Endothelial cell (in vitro differentiated cells): ENCODE data around the gene SLC44A4. TPM values are rescaled to one million over a fixed set of nuclear protein-coding genes. Genes with fewer than 3 reads are reported as not detected.
A peak's percentile ranks its signal among the peaks of the same experiment; 100 is the strongest.

Experiments
- DNase-seq: peaks from one replicate; pipeline ENCODE4 v3.0.0; 2021; ENCODE audit warnings: low spot score
- H3K27ac Mint-ChIP-seq: one replicate; pipeline ENCODE4 v1.8.0; 2021; ENCODE audit warnings: mixed read lengths, inconsistent platforms; ENCODE audit not compliant: unreplicated experiment
- H3K27me3 Mint-ChIP-seq: one replicate; pipeline ENCODE4 v1.8.0; 2021; ENCODE audit warnings: mild to moderate bottlenecking, moderate library complexity, mixed read lengths, inconsistent platforms; ENCODE audit not compliant: unreplicated experiment
- H3K36me3 Mint-ChIP-seq: one replicate; pipeline ENCODE4 v1.8.0; 2021; ENCODE audit warnings: mild to moderate bottlenecking, low read depth, mixed read lengths, inconsistent platforms; ENCODE audit not compliant: unreplicated experiment
- H3K4me1 Mint-ChIP-seq: one replicate; pipeline ENCODE4 v1.8.0; 2021; ENCODE audit warnings: mild to moderate bottlenecking, mixed read lengths, inconsistent platforms; ENCODE audit not compliant: unreplicated experiment
- H3K4me3 Mint-ChIP-seq: one replicate; pipeline ENCODE4 v1.8.0; 2021; ENCODE audit warnings: mild to moderate bottlenecking, mixed read lengths, inconsistent platforms; ENCODE audit not compliant: unreplicated experiment
- H3K9me3 Mint-ChIP-seq: one replicate; pipeline ENCODE4 v1.8.0; 2021; ENCODE audit warnings: mixed read lengths, inconsistent platforms; ENCODE audit not compliant: unreplicated experiment
- total RNA-seq: library from RNA; stranded (reverse); fragmentation: NEBNext Ultra II Directional; extraction: Animal tissue kit (Norgen Biotek cat#: 25700); gene quantifications from one replicate; pipeline ENCODE4 v1.2.1, GENCODE V29; 2021; ENCODE audit not compliant: unreplicated experiment
- TF ChIP-seq, protein P1 (sequence below): fragments of 200-600 bp; sonication (generic); IDR thresholded peaks from one replicate; pipeline ENCODE4 v1.5.0; 2021; ENCODE audit warnings: antibody characterized with exemption; ENCODE audit not compliant: unreplicated experiment

The SLC44A4 gene
- total RNA-seq, 1 donor from 2014 or later: 1.6 TPM

GRCh38 chr6:31836474-31837368 is 42.1 kb downstream of the SLC44A4 start:
- peak overlapping the region; percentile 92 for H3K4me3 Mint-ChIP-seq
- no peak for DNase-seq
- no peaks in the 10 kb centered on the region for H3K9me3 Mint-ChIP-seq
- H3K27ac Mint-ChIP-seq: peak overlapping the region; percentile 73
- peaks cover 20% of the 10 kb centered on the region for H3K4me1 Mint-ChIP-seq
- peaks cover 14% of the 10 kb centered on the region for H3K36me3 Mint-ChIP-seq
- TF ChIP-seq, protein P1, sequence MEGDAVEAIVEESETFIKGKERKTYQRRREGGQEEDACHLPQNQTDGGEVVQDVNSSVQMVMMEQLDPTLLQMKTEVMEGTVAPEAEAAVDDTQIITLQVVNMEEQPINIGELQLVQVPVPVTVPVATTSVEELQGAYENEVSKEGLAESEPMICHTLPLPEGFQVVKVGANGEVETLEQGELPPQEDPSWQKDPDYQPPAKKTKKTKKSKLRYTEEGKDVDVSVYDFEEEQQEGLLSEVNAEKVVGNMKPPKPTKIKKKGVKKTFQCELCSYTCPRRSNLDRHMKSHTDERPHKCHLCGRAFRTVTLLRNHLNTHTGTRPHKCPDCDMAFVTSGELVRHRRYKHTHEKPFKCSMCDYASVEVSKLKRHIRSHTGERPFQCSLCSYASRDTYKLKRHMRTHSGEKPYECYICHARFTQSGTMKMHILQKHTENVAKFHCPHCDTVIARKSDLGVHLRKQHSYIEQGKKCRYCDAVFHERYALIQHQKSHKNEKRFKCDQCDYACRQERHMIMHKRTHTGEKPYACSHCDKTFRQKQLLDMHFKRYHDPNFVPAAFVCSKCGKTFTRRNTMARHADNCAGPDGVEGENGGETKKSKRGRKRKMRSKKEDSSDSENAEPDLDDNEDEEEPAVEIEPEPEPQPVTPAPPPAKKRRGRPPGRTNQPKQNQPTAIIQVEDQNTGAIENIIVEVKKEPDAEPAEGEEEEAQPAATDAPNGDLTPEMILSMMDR: no peak
- no peaks in the 10 kb centered on the region for H3K27me3 Mint-ChIP-seq

DNA sequence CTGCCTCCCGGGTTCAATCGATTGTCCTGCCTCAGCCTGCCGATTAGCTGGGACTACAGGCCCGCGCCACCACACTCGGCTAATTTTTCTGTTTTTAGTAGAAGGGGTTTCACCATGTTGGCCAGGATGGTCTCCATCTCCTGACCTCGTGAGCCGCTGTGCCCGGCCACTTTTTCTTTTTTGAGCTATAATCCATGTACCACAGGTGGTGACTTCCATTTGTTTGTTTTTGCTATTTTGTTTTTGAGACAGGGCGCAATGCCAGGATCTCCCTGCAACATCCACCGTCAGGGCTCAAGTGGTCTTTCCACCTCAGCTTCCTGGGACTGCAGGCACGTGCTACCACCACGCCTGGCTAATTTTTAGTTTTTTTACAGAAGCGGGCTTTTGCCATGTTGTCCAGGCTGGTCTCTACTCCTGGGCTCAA is 42.7 kb downstream of the SLC44A4 start:
- TF ChIP-seq, protein P1: no peak
- H3K36me3 Mint-ChIP-seq: peaks cover 14% of the 10 kb centered on the region
- DNase-seq: no peak
- H3K4me1 Mint-ChIP-seq: peaks cover 20% of the 10 kb centered on the region
- peak overlapping the region; percentile 80 for H3K27ac Mint-ChIP-seq
- no peaks in the 10 kb centered on the region for H3K9me3 Mint-ChIP-seq
- no peaks in the 10 kb centered on the region for H3K27me3 Mint-ChIP-seq
- H3K4me3 Mint-ChIP-seq: peak overlapping the region; percentile 92

DNA sequence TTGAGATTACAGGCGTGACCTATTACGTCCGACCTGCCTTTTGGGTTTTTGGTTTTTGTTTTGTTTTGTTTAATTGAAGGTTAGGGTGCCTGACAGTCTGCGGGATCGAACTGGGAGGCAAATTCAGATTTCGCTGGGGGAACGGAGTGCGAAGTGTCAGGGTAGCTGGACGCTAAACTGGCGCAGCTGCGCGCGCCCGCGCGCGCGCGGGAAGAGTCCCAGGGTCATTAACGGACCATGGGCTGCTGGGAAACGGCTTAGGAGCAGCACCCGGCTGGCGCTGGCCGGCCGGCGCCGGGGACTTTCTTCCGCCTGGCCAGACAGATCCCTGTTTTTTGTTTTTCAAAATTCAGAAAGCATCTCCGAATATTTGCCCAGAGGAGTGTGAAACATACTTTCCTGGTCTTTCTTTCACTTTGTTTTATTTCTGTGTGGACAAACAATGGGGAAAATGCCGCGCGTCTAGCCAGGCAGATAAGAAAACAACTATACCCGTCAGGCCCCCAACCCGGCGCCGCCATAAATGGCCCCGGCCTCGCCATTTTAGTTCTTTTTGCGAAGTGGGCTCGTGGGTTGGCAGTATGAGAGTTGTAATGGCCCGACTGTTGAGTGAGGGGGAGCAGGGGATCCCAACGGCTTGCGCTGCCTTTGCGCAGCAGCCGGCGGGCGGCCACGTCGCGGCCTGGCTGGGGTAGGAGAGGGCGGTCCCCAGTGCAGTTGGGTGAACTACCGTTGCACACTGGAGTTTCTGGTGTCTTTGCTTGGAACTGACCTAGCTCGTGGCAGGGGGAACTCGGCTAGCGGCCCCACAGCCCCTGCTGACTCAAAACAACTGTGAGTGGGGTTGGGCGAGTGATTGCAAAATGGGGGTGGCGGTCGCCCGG is 44.2 kb downstream of the SLC44A4 start:
- DNase-seq: peak; percentile 72
- H3K9me3 Mint-ChIP-seq: no peaks in the 10 kb centered on the region
- H3K4me1 Mint-ChIP-seq: peaks cover 24% of the 10 kb centered on the region
- peak overlapping the region; percentile 97 for H3K27ac Mint-ChIP-seq
- peaks cover 14% of the 10 kb centered on the region for H3K36me3 Mint-ChIP-seq
- peak overlapping the region; percentile 98 for H3K4me3 Mint-ChIP-seq
- H3K27me3 Mint-ChIP-seq: peaks cover 2% of the 10 kb centered on the region
- TF ChIP-seq, protein P1: no peak

DNA sequence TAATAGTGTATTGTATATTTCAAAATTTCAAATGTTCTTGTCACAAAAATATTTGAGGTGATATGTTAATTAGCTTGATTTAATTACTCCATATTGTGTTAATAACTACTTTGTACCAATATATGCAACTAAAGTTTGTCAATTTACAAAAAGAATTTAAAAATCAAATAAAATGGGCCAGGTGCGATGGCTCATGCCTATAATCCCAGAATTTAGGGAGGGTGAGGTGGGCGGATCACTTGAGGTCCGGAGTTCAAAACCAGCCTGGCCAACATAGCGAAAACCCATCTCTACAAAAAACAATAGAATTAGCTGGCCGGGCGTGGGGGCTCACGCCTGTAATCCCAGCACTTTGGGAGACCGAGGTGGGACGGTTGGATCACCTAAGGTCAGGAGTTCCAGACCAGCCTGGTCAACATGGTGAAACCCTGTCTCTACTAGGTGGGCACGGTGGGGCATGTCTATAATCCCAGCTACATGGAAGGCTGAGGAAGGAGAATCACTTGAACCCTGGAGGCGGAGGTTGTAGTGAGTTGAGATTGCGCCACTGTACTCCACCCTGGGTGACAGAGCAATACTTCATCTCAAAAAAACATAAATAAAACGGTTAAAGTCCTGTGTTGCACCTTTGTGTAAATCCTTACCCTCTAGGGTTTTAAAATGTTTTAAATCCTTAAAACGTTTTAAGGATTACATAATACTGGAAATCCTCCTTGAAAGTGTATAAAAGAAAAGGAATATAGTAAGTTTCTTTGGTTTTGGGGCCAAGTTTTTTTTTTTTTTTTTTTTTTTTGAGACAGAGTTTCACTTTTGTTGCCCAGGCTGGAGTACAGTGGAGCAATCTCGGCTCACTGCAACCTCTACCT is 47.2 kb downstream of the SLC44A4 start:
- no peak for DNase-seq
- peak overlapping the region; percentile 91 for H3K4me3 Mint-ChIP-seq

More for the DNA sequence above, 47.2 kb downstream of the SLC44A4 start:
- peaks cover 3% of the 10 kb centered on the region for H3K27me3 Mint-ChIP-seq
- H3K9me3 Mint-ChIP-seq: no peaks in the 10 kb centered on the region
- no peak overlapping the region for H3K27ac Mint-ChIP-seq
- H3K36me3 Mint-ChIP-seq: no peaks in the 10 kb centered on the region
- TF ChIP-seq, protein P1: no peak
- peaks cover 14% of the 10 kb centered on the region for H3K4me1 Mint-ChIP-seq
